Esophagus squamous epithelium (tissue), 5 donors: ENCODE measurements around the gene INSRR. TPM values are rescaled to one million over a fixed set of nuclear protein-coding genes. Genes with fewer than 3 reads are reported as not detected.

ENCODE experiments used
- DNase-seq: peaks from one replicate; lab custom pipeline; 2025; lab: John Stamatoyannopoulos, UW
- H3K27ac ChIP-seq, 4 donors: fragments of 200-600 bp; sonication (generic); one replicate each; pipeline ENCODE4 v1.5.1; 2016 to 2019; ENCODE audit warnings: mild to moderate bottlenecking in 1 of 4
- H3K27me3 ChIP-seq, 4 donors: fragments of 200-600 bp; sonication (generic); 1 replicate in 3 of 4; 2 replicates in 1 of 4; pipeline versions ENCODE4 v1.5.1 to v1.6.0; 2017 to 2021; ENCODE audit warnings: antibody characterized with exemption in 1 of 4
- H3K36me3 ChIP-seq, 3 donors: fragments of 200-600 bp; sonication (generic); one replicate each; pipeline ENCODE4 v1.5.1; 2016 to 2019
- H3K4me1 ChIP-seq, 3 donors: fragments of 200-600 bp; sonication (generic); one replicate each; pipeline ENCODE4 v1.5.1; 2017 to 2019
- H3K4me3 ChIP-seq, 4 donors: fragments of 200-600 bp; sonication (generic); 1 replicate in 3 of 4; 2 replicates in 1 of 4; pipeline ENCODE4 v1.5.1; 2016 to 2019; ENCODE audit warnings: mild to moderate bottlenecking in 2 of 4, moderate library complexity in 1 of 4
- H3K9me3 ChIP-seq, 3 donors: fragments of 200-600 bp; sonication (generic); one replicate each; pipeline ENCODE4 v1.5.1; 2016 to 2019
- POLR2A ChIP-seq, 4 donors: fragments of 450-650 bp; IDR thresholded peaks; one replicate each; pipeline ENCODE4 v1.6.1; 2017; ENCODE audit warnings: antibody characterized with exemption in 4 of 4, mild to moderate bottlenecking in 4 of 4, moderate library complexity in 3 of 4
- WGBS, 2 donors: methylation state at CpG; one replicate each; pipeline ENCODE4 v1.1.5; 2018; 5-methylcytosine and 5-hydroxymethylcytosine counted together
- intact Hi-C: fragments of 100-400 bp; cut with DNase I; formaldehyde crosslinking; loops from one replicate; pipeline ENCODE4 v1.15.0; 2022
- total RNA-seq, 4 donors: library from RNA; depleted of rRNA; stranded (reverse); fragments of >200 nt; gene quantifications; one replicate each; pipeline ENCODE4 v1.1.0, GENCODE V29; 2016
- TF ChIP-seq, protein P1 (sequence below), 6 experiments: fragments of 450-650 bp in 4 of 6; fragments of 200-600 bp in 2 of 6; sonication (generic) in 2 of 6; IDR thresholded peaks; one replicate each; pipeline ENCODE4 v1.5.1; 2016 to 2019; ENCODE audit warnings: antibody characterized with exemption in 6 of 6, mild to moderate bottlenecking in 4 of 6, moderate library complexity in 4 of 6
- donor health status: DM: yes; HTN: yes; CAD: no.

INSRR gene
- total RNA-seq, 4 donors from 2014 or later: not detected

DNA sequence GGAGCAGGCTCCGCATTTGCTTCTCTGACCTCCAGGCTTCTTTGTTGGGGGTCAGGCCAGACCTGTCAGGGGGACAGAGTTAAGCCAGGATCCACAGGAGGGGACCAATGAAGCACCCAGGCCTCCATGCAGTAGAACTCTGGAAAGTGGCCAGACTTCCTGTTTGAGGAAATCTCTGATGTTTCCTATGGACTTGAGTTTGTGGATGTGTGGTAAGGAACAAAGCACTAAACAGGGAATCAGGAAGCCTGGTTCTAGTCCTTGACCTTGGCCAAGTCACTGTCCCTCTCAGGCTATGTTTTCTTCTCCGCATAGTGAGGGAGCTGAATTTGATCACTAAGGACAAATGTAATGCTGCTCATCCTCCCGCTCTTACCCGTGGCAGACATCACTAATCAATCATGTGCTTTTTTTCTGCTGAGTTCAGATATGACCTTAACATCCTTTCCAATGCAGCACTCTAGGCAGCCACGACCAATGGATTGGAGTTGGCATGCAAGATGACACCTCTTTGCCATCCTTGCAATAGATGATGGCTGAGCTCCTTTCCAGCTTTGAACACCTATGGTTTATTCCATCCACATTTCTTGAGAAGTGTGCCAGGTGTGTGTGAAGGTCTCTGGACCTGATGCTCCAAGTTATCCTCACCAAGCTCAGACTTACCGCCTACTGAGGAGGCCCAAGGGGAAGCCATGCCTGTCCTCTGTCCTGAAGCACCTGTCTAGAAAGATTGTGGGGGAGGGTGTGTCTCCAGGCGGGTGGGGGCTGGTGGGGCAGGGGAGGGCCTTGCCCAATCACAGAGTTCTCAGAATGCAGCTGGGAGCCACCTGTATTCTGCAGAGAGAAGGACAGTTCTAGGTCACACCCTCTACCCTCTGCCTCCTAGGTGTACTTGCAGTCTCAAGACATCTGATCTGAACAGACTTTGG, 52.1 kb downstream of the INSRR start:
- TF ChIP-seq, protein P1, sequence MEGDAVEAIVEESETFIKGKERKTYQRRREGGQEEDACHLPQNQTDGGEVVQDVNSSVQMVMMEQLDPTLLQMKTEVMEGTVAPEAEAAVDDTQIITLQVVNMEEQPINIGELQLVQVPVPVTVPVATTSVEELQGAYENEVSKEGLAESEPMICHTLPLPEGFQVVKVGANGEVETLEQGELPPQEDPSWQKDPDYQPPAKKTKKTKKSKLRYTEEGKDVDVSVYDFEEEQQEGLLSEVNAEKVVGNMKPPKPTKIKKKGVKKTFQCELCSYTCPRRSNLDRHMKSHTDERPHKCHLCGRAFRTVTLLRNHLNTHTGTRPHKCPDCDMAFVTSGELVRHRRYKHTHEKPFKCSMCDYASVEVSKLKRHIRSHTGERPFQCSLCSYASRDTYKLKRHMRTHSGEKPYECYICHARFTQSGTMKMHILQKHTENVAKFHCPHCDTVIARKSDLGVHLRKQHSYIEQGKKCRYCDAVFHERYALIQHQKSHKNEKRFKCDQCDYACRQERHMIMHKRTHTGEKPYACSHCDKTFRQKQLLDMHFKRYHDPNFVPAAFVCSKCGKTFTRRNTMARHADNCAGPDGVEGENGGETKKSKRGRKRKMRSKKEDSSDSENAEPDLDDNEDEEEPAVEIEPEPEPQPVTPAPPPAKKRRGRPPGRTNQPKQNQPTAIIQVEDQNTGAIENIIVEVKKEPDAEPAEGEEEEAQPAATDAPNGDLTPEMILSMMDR (IDR thresholded peaks at IDR 0.05): no peak
- TF ChIP-seq POLR2A (IDR thresholded peaks at IDR 0.05): no peak
- peaks cover 9 to 45% (median 29%) of the 10 kb centered on the region in 3 donors for H3K4me1 ChIP-seq
- H3K9me3 ChIP-seq: no peaks in the 10 kb centered on the region
- H3K36me3 ChIP-seq: peaks cover 0 to 5% (median under 1%) of the 10 kb centered on the region in 3 donors
- H3K4me3 ChIP-seq: no peak overlapping the region
- intact Hi-C loops: no loop called here
- DNase-seq: no peak
- peak overlapping the region in 2 of 4 donors; percentile 14 to 35 for H3K27ac ChIP-seq
- no peaks in the 10 kb centered on the region for H3K27me3 ChIP-seq
- 48 to 61% methylated on average over 4 to 5 of the region's 7 CpGs for WGBS, 2 donors

DNA sequence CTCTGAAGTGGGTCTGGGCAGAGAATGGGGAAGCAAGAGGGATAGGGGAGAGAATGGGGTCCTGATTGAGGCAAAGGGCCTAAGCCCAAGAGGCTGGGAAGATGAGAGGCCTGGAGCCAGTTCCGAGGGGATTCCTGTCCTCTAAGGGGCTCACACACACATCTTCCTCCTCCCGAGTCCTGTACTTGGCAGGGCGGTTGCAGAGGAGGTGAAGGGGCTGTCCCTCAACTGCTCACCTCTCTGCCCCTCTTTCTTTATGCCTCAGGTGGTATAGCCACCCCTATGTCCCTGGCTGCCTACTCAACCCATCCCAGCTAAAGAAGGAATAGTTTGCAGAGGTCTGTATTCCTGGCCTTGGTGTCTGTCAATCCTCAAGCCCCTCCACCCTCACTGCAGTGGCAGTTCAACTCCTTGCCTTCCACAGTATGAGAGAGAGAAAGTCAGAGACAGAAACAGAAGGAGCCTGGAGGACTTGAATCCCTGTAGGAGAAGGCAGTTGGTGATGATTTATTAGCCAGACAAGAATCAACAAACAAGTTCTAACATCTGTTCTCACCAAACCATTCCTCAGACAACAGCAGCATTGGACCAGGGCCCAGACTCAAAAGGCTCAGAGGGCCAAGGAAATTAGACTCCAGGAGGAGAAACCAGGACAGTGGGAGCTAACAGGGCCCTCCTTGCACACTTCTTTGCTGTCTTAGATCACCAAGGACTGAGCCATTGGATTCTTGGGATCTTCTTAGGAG, 53.0 kb downstream of the INSRR start:
- intact Hi-C loops: no loop called here
- 45 to 48% methylated on average over 3 of the region's 3 CpGs for WGBS, 2 donors
- H3K9me3 ChIP-seq: no peaks in the 10 kb centered on the region
- H3K27ac ChIP-seq: peak overlapping the region in 2 of 4 donors; percentile 14 to 35
- peaks cover 0 to 13% (median 8%) of the 10 kb centered on the region in 3 donors for H3K36me3 ChIP-seq
- TF ChIP-seq POLR2A (IDR thresholded peaks at IDR 0.05): no peak
- TF ChIP-seq, protein P1 (IDR thresholded peaks at IDR 0.05): no peak
- H3K27me3 ChIP-seq: no peaks in the 10 kb centered on the region
- no peak for DNase-seq
- no peak overlapping the region for H3K4me3 ChIP-seq
- peaks cover 9 to 54% (median 29%) of the 10 kb centered on the region in 3 donors for H3K4me1 ChIP-seq

DNA sequence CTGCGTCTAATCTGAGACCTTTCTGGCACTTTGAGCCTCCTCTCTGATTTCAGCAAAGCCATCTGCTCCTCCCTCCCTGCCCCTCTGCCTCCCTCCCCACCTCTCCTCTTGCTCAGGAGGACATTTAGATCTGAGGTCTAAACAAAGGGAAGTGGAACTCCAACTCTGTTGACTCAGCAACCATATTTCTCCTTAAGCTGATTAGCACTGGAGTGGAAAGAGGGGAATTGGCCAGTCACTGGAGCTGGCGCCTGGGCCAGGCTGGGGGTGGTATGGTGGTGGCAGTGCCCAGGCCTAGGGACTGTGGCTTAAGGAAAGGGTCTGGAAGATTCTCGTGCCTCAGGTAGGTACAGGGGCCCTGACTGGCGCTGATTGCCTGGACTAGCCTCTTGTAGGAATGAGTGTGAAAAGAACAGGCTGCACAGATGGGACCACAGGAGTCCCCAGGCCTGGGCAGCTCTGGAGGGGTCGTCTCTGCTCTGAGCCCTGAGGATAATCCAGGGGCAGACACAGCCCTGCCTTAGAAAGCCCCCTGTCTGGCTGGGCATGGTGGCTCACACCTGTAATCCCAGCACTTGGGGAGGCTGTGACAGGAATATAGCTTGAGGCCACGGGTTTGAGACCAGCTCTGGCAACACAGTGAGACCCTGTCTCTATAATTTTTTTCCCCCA, 54.2 kb downstream of the INSRR start:
- Histone ChIP-seq H3K36me3 (peaks cover 12 to 25% (median 20%) of the 10 kb centered on the region in 3 donors), H3K4me1 (peaks cover 9 to 55% (median 29%) of the 10 kb centered on the region in 3 donors), H3K4me3 (no peak overlapping the region), H3K27me3 (no peaks in the 10 kb centered on the region), H3K27ac (peak overlapping the region in 1 of 4 donors; percentile 10), H3K9me3 (no peaks in the 10 kb centered on the region)
- 21 to 61% methylated on average over 2 to 4 of the region's 6 CpGs for WGBS, 2 donors
- TF ChIP-seq POLR2A (IDR thresholded peaks at IDR 0.05): no peak
- intact Hi-C loops: no loop called here
- DNase-seq: no peak

DNA sequence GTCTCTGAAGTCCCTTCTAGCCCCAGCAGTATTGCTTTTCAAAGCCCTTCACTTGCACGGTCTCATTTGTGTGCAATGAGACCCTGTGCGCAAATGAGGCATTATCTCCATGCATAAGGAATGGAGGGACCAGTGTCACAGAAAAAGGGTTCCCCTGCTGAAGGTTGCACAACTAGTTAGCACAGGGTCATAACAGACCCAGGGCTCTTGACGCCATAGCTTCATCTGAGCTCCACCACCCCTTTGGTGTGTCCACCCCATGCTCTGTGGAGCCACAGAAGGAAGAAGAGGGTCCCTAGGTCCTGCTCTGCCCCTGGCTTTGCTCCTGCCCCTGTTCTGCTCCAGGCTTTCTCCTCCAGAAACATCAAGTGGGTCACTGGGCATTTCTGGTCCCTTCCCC, 54.9 kb downstream of the INSRR start:
- intact Hi-C loops: no loop called here
- no peak for TF ChIP-seq POLR2A (IDR thresholded peaks at IDR 0.05)
- TF ChIP-seq, protein P1 (IDR thresholded peaks at IDR 0.05): no peak
- no peaks in the 10 kb centered on the region for H3K9me3 ChIP-seq
- H3K27ac ChIP-seq: no peak overlapping the region
- peaks cover 12 to 32% (median 21%) of the 10 kb centered on the region in 3 donors for H3K36me3 ChIP-seq
- H3K27me3 ChIP-seq: no peaks in the 10 kb centered on the region
- peaks cover 9 to 55% (median 29%) of the 10 kb centered on the region in 3 donors for H3K4me1 ChIP-seq
- no peak overlapping the region for H3K4me3 ChIP-seq
- 50 to 76% methylated on average over 2 to 3 of the region's 3 CpGs for WGBS, 2 donors
- DNase-seq: no peak
